Heart left ventricle (tissue), 13 donors: ENCODE results near the gene PLIN5.

Experiments
- POLR2A ChIP-seq, 2 donors: fragments of 450-650 bp; IDR thresholded peaks; one replicate each; pipeline ENCODE4 v1.6.1; 2017; ENCODE audit warnings: antibody characterized with exemption in 2 of 2, mild to moderate bottlenecking in 2 of 2, moderate library complexity in 2 of 2
- TF ChIP-seq, protein P1 (sequence below), 12 donors: fragments of 200-600 bp; sonication (generic) in 4 of 12; IDR thresholded peaks; one replicate each; pipeline versions ENCODE4 v1.5.0 to v1.8.0; 2018 to 2022; ENCODE audit warnings: antibody characterized with exemption in 12 of 12, mild to moderate bottlenecking in 5 of 12
- donor health status: ischemic (EF 13 %, LVEDD 7.1; RV severe dilation, severe dysfunction).
- donor health status: DM: no; HTN: yes; CAD: no.
- donor health status: DM: no; HTN: no; CAD: no.
- donor health status: ischemic (EF 25% LVEDD 6.9; RV normal size, moderate dysfunction).
- donor health status: ischemic (EF 25% LVEDD 5.7; RV mildly dilated, moderate dysfunction).
- donor health status: ischemic (EF 35%, LVEDD 5.7; RV mildly dilated, moderate dysfunction).
- donor health status: nonischemic (EF 11% LVEDD 7.7; RV severe dilation, severe dysfunction).
- donor health status: DM: yes; HTN: yes; CAD: no.
- donor health status: PGD.
- donor health status: ischemic (EF 29% LVEDD 5.4; RV normal size, mild dysfunction).
- donor health status: nonischemic (EF 23%, LVEDD 6.1; RV moderate dilation, normal function).

DNA sequence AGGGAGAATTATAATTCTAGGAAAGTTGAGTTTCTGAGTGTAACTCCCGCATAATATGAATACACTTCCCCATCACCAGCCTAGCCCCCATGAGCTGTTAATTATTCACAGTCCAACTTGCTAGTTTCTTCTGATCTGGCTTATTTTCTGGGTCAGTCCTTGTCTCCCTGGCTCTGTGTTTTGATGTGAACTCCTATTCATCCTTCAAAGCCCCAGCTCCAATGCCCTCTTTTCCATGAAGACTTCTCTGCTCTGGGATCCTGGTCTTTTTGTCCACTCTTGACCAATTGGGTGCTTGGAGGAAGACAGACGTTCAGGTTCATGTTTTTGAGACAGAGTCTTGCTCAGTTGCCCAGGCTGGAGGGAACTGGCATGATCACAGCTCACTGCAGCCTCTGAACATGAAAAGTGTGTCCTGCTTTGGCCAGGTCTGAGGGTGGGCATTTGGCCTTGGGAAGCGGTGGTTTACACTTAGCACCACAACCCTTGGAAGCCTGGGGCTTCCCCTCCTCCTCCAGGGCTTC, 4.2 kb upstream of the PLIN5 start:
- no peak for TF ChIP-seq POLR2A (IDR thresholded peaks at IDR 0.05)
- TF ChIP-seq, protein P1, sequence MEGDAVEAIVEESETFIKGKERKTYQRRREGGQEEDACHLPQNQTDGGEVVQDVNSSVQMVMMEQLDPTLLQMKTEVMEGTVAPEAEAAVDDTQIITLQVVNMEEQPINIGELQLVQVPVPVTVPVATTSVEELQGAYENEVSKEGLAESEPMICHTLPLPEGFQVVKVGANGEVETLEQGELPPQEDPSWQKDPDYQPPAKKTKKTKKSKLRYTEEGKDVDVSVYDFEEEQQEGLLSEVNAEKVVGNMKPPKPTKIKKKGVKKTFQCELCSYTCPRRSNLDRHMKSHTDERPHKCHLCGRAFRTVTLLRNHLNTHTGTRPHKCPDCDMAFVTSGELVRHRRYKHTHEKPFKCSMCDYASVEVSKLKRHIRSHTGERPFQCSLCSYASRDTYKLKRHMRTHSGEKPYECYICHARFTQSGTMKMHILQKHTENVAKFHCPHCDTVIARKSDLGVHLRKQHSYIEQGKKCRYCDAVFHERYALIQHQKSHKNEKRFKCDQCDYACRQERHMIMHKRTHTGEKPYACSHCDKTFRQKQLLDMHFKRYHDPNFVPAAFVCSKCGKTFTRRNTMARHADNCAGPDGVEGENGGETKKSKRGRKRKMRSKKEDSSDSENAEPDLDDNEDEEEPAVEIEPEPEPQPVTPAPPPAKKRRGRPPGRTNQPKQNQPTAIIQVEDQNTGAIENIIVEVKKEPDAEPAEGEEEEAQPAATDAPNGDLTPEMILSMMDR (IDR thresholded peaks at IDR 0.05): no peak
